Activated naive CD8-positive, alpha-beta T cell treated with anti-CD3 and anti-CD28 coated beads, Interleukin-2, amount 10 ng/mL, durations not matched to agents 7 days and 5 days (primary cell): Measurements from ENCODE around the gene KCP. TPM values are rescaled to one million over a fixed set of nuclear protein-coding genes. Genes with fewer than 3 reads are reported as not detected.

Source experiments
- ATAC-seq: fragments of 150-1000 bp; cut with Tn5 transposase; one replicate; pipeline ENCODE4 v1.10.0; 2021; ENCODE audit warnings: low read depth, moderate library complexity
- POLR2A ChIA-PET: fragments of 350-600 bp; sonication (Branson Sonifier 250); formaldehyde crosslinking; loops from one replicate; lab custom pipeline; 2021; ENCODE audit warnings: antibody characterized with exemption; lab: Charles Lee
- DNase-seq: peaks from one replicate; pipeline ENCODE4 v3.0.0; 2021
- H3K27ac Mint-ChIP-seq: one replicate; pipeline ENCODE4 v1.8.0; 2022; ENCODE audit warnings: mild to moderate bottlenecking, mixed read lengths
- H3K27me3 Mint-ChIP-seq: one replicate; pipeline ENCODE4 v1.8.0; 2022; ENCODE audit warnings: mild to moderate bottlenecking, moderate library complexity, mixed read lengths
- H3K36me3 Mint-ChIP-seq: one replicate; pipeline ENCODE4 v1.8.0; 2021; ENCODE audit warnings: mild to moderate bottlenecking, mixed read lengths
- H3K4me1 Mint-ChIP-seq: one replicate; pipeline ENCODE4 v1.8.0; 2021; ENCODE audit warnings: mixed read lengths
- H3K4me3 Mint-ChIP-seq: one replicate; pipeline ENCODE4 v1.8.0; 2022; ENCODE audit warnings: mild to moderate bottlenecking, moderate library complexity, mixed read lengths
- H3K9me3 Mint-ChIP-seq: one replicate; pipeline ENCODE4 v1.8.0; 2021; ENCODE audit warnings: mixed read lengths
- total RNA-seq, 2 experiments: library from RNA; stranded (reverse); gene quantifications; one replicate each; pipeline ENCODE4 v1.2.3, GENCODE V29; 2021

KCP gene
- total RNA-seq, 2 experiments from 2014 or later, result 0.57 to 0.69 TPM

GRCh38 chr7:128878226-128879105, 32.0 kb downstream of the KCP start:
- POLR2A ChIA-PET, result interaction anchor here (0.8 to 1.4 kb wide), 3 partner anchors 10 to 16 kb away, joined by 3 to 4 read pairs (median 3); partner anchors contain the start of gene ATP6V1F
- H3K27ac Mint-ChIP-seq, result peak overlapping the region; percentile 58
- H3K4me3 Mint-ChIP-seq, result no peak overlapping the region
- no peak for ATAC-seq
- peak; percentile 32 for DNase-seq
- H3K4me1 Mint-ChIP-seq, result peaks cover 7% of the 10 kb centered on the region
- no peaks in the 10 kb centered on the region for H3K9me3 Mint-ChIP-seq
- H3K36me3 Mint-ChIP-seq, result no peaks in the 10 kb centered on the region
- peaks cover 5% of the 10 kb centered on the region for H3K27me3 Mint-ChIP-seq

- H3K4me3 Mint-ChIP-seq, result no peak overlapping the region
These were observed 32.8 kb downstream of the KCP start for GRCh38 chr7:128877756-128878120.

GRCh38 chr7:128876978-128877755, 33.3 kb downstream of the KCP start:
- Mint-ChIP-seq H3K9me3 (no peaks in the 10 kb centered on the region), H3K4me1 (peaks cover 7% of the 10 kb centered on the region), H3K27ac (peak overlapping the region; percentile 30), H3K27me3 (peaks cover 6% of the 10 kb centered on the region), H3K4me3 (no peak overlapping the region), H3K36me3 (no peaks in the 10 kb centered on the region)
- POLR2A ChIA-PET, result interaction anchor here (0.5 to 1.4 kb wide), 2 partner anchors 8 to 627 kb away, joined by 3 to 5 read pairs; no protein-coding TSS in a partner anchor
- ATAC-seq (no peak), DNase-seq (peak; percentile 37)

More at GRCh38 chr7:128877756-128878120, 32.8 kb downstream of the KCP start:
- Mint-ChIP-seq H3K4me1 (peaks cover 7% of the 10 kb centered on the region), H3K36me3 (no peaks in the 10 kb centered on the region), H3K27ac (peak overlapping the region; percentile 38), H3K27me3 (peaks cover 5% of the 10 kb centered on the region), H3K9me3 (no peaks in the 10 kb centered on the region)
- DNase-seq (no peak), ATAC-seq (no peak)
- POLR2A ChIA-PET, result interaction anchor here (0.8 to 1.4 kb wide), 3 partner anchors 9 to 15 kb away, joined by 3 to 4 read pairs (median 3); partner anchors contain the start of gene ATP6V1F

- POLR2A ChIA-PET, result interaction anchor here (0.5 kb wide), 1 partner anchor 627 kb away, joined by 5 read pairs; no protein-coding TSS in a partner anchor
- Mint-ChIP-seq H3K27ac (no peak overlapping the region), H3K36me3 (no peaks in the 10 kb centered on the region), H3K4me1 (peaks cover 7% of the 10 kb centered on the region), H3K9me3 (no peaks in the 10 kb centered on the region), H3K4me3 (no peak overlapping the region), H3K27me3 (peaks cover 11% of the 10 kb centered on the region)
- ATAC-seq (no peak), DNase-seq (peak; percentile 24)
These were observed 33.9 kb downstream of the KCP start for GRCh38 chr7:128876586-128876977.

GRCh38 chr7:128876127-128876526, 34.4 kb downstream of the KCP start:
- H3K9me3 Mint-ChIP-seq, result no peaks in the 10 kb centered on the region
- H3K27ac Mint-ChIP-seq, result no peak overlapping the region
- no peak for ATAC-seq
- POLR2A ChIA-PET, result no interaction called here
- peak; percentile 11 for DNase-seq
- peaks cover 7% of the 10 kb centered on the region for H3K4me1 Mint-ChIP-seq
- H3K36me3 Mint-ChIP-seq, result no peaks in the 10 kb centered on the region
- H3K4me3 Mint-ChIP-seq, result no peak overlapping the region
- peaks cover 11% of the 10 kb centered on the region for H3K27me3 Mint-ChIP-seq

- Mint-ChIP-seq H3K4me1 (peaks cover 7% of the 10 kb centered on the region), H3K27ac (no peak overlapping the region), H3K4me3 (no peak overlapping the region), H3K9me3 (no peaks in the 10 kb centered on the region), H3K27me3 (peaks cover 15% of the 10 kb centered on the region), H3K36me3 (no peaks in the 10 kb centered on the region)
- ATAC-seq (no peak), DNase-seq (no peak)
- POLR2A ChIA-PET, result interaction anchor here (1.4 kb wide), 1 partner anchor 15 kb away, joined by 3 read pairs; no protein-coding TSS in a partner anchor
These were observed 35.0 kb downstream of the KCP start for GRCh38 chr7:128875523-128875948.

DNA sequence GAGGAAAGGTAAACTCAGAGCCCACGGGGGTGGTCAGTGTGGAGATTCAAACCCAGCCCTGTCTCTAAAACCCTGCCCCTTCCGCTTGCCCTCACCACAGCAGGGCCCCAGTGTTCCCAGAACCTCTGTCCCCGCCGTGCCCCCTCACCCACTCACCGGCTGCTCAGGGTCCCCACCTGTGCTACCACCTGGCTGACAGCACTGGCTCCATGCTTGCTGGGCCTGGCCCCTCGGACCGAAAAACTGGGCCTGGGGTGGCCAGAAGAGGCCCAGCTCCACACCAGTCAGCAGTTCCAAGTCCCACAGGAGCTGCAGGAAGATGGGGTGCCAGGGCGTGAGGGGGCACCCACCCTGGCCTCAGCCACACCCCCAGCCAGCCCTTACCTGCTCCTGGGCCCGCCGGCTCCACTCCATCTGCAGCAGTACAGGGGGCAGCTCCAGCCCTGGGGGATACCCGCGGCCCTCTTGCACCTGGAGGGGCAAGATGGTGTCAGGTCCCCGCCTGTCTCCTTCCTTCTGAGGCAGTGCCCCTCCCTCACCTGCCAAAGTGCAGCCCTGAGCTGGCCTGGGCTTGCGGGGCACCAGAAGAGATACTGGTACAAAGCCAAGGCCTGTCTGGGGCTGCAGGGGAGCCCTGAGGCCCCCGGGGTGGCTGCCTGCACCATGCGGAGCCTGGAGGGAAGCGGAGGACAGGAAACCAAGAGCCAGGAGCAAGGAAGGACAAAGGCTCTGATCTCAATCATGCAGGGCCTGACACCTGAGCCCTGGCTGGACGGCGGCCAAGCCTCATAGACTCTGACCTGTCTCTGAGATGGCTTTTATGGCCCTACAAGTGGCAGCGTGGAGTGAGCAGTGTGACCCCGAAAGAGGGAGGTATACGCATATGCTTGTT, 36.1 kb downstream of the KCP start:
- H3K4me3 Mint-ChIP-seq, result no peak overlapping the region
- no peaks in the 10 kb centered on the region for H3K36me3 Mint-ChIP-seq
- H3K27me3 Mint-ChIP-seq, result peaks cover 20% of the 10 kb centered on the region
- ATAC-seq (no peak), DNase-seq (no peak)
- no peak overlapping the region for H3K27ac Mint-ChIP-seq
- POLR2A ChIA-PET, result interaction anchor here (1.4 kb wide), 1 partner anchor 14 kb away, joined by 3 read pairs; no protein-coding TSS in a partner anchor
- H3K9me3 Mint-ChIP-seq, result no peaks in the 10 kb centered on the region
- H3K4me1 Mint-ChIP-seq, result peaks cover 12% of the 10 kb centered on the region

GRCh38 chr7:128873234-128873633, 37.3 kb downstream of the KCP start:
- Mint-ChIP-seq H3K9me3 (no peaks in the 10 kb centered on the region), H3K27me3 (peaks cover 18% of the 10 kb centered on the region), H3K4me3 (no peak overlapping the region), H3K4me1 (peaks cover 10% of the 10 kb centered on the region), H3K36me3 (no peaks in the 10 kb centered on the region), H3K27ac (no peak overlapping the region)
- ATAC-seq, result no peak
- no peak for DNase-seq
- POLR2A ChIA-PET, result no interaction called here

DNA sequence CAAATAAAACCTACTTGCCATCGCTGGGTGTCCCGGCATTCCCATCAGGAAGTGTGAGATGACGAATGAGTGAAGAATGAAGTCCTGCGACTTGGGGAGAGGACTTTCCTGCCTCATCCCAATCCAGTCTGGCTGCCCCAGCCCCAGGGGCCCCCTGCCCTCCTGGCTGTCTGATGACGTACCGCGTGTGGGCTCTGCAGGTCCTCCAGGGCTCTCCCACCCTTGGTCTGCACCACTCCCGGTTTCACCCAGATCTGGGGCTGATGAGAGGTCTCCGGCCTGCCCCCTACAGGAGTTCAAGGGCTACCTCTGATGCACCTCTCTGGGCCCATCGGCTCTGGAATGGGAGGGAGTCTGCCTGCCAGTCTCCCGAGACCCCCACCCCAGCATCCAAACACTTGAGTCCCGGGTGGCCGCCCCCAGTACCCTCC, 38.1 kb downstream of the KCP start:
- H3K27ac Mint-ChIP-seq, result no peak overlapping the region
- DNase-seq (no peak), ATAC-seq (no peak)
- H3K9me3 Mint-ChIP-seq, result no peaks in the 10 kb centered on the region
- H3K4me3 Mint-ChIP-seq, result no peak overlapping the region
- H3K27me3 Mint-ChIP-seq, result peaks cover 18% of the 10 kb centered on the region
- peaks cover 3% of the 10 kb centered on the region for H3K36me3 Mint-ChIP-seq
- POLR2A ChIA-PET, result no interaction called here
- H3K4me1 Mint-ChIP-seq, result peaks cover 6% of the 10 kb centered on the region

- no peak for DNase-seq
- Mint-ChIP-seq H3K27ac (no peak overlapping the region), H3K4me3 (peak overlapping the region; percentile 47), H3K36me3 (peaks cover 3% of the 10 kb centered on the region), H3K27me3 (peaks cover 18% of the 10 kb centered on the region), H3K4me1 (peaks cover 6% of the 10 kb centered on the region), H3K9me3 (no peaks in the 10 kb centered on the region)
- POLR2A ChIA-PET, result interaction anchor here (1.5 kb wide), 1 partner anchor 8 kb away, joined by 4 read pairs; the partner anchor contains the start of gene ATP6V1F
- ATAC-seq, result no peak
These were observed 39.5 kb downstream of the KCP start for GRCh38 chr7:128871050-128871449.

DNA sequence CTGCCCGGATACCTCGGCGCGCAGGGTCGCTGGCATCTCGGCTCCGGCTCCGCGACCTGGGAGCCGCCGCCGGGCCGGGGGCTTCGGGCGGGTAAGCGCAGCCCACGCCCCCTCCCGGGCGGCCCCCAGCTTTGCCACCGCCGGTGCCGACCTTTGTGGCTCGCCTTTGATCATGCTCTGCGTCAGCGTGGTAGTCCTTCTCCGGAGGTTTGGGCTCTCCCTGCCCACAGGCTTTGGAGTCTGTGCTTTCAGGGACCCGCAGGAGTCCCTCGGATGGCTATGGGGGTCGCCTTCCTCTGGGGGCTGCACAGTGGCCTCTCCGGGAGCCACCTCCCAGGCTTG, 40.6 kb downstream of the KCP start:
- DNase-seq (no peak), ATAC-seq (peak; percentile 24)
- H3K9me3 Mint-ChIP-seq, result no peaks in the 10 kb centered on the region
- peaks cover 9% of the 10 kb centered on the region for H3K4me1 Mint-ChIP-seq
- H3K27ac Mint-ChIP-seq, result no peak overlapping the region
- H3K4me3 Mint-ChIP-seq, result peak overlapping the region; percentile 80
- H3K27me3 Mint-ChIP-seq, result peaks cover 15% of the 10 kb centered on the region
- H3K36me3 Mint-ChIP-seq, result peaks cover 3% of the 10 kb centered on the region
- POLR2A ChIA-PET, result no interaction called here

GRCh38 chr7:128869138-128869943, 41.2 kb downstream of the KCP start:
- peaks cover 15% of the 10 kb centered on the region for H3K27me3 Mint-ChIP-seq
- peaks cover 9% of the 10 kb centered on the region for H3K4me1 Mint-ChIP-seq
- H3K27ac Mint-ChIP-seq, result no peak overlapping the region
- H3K4me3 Mint-ChIP-seq, result peak overlapping the region; percentile 51
- peak; percentile 86 for ATAC-seq
- peak; percentile 78 for DNase-seq
- POLR2A ChIA-PET, result interaction anchor here (0.5 to 1.2 kb wide), 2 partner anchors 8 to 9 kb away, joined by 3 to 5 read pairs; no protein-coding TSS in a partner anchor
- H3K36me3 Mint-ChIP-seq, result peaks cover 3% of the 10 kb centered on the region
- no peaks in the 10 kb centered on the region for H3K9me3 Mint-ChIP-seq
